ENCODE measurements around the gene PEG3.
A peak's percentile ranks its signal among the peaks of the same experiment; 100 is the strongest.

PEG3 gene

GRCh38 chr19:56838909-56839651 lies 1.4 kb downstream of the PEG3 start:
- peak; percentile 3 for DNase-seq (ENCODE audit: low read depth)

- DNase-seq (ENCODE audit: low read depth) = no peak
Observed at GRCh38 chr19:56838024-56838908, 2.3 kb downstream of the PEG3 start.

- DNase-seq (ENCODE audit: low read depth) = no peak
Observed at GRCh38 chr19:56837492-56838023, 3.0 kb downstream of the PEG3 start.

GRCh38 chr19:56837004-56837403 lies 3.5 kb downstream of the PEG3 start:
- no peak for DNase-seq (ENCODE audit: low read depth)

GRCh38 chr19:56836059-56836458 lies 4.5 kb downstream of the PEG3 start:
- no peak for DNase-seq (ENCODE audit: low read depth)

GRCh38 chr19:56835401-56835800 lies 5.1 kb downstream of the PEG3 start:
- DNase-seq (ENCODE audit: low read depth) = no peak

- no peak for DNase-seq (ENCODE audit: low read depth)
Observed at GRCh38 chr19:56834564-56835375, 5.8 kb downstream of the PEG3 start.

- DNase-seq (ENCODE audit: low read depth) = no peak
Observed at GRCh38 chr19:56832352-56832928, 8.1 kb downstream of the PEG3 start.

GRCh38 chr19:56831255-56831654 lies 9.3 kb downstream of the PEG3 start:
- DNase-seq (ENCODE audit: low read depth) = no peak

GRCh38 chr19:56829596-56829995 lies 10.9 kb downstream of the PEG3 start:
- DNase-seq (ENCODE audit: low read depth) = no peak

- DNase-seq (ENCODE audit: low read depth) = no peak
Observed at GRCh38 chr19:56827708-56828107, 12.8 kb downstream of the PEG3 start.

- no peak for DNase-seq (ENCODE audit: low read depth)
Observed at GRCh38 chr19:56823956-56824355, 16.6 kb downstream of the PEG3 start.

GRCh38 chr19:56823417-56823816 lies 17.1 kb downstream of the PEG3 start:
- DNase-seq (ENCODE audit: low read depth) = no peak

GRCh38 chr19:56822755-56823154 lies 17.8 kb downstream of the PEG3 start:
- no peak for DNase-seq (ENCODE audit: low read depth)

- no peak for DNase-seq (ENCODE audit: low read depth)
Observed at GRCh38 chr19:56821675-56822074, 18.9 kb downstream of the PEG3 start.

- DNase-seq (ENCODE audit: low read depth) = no peak
Observed at GRCh38 chr19:56821209-56821608, 19.3 kb downstream of the PEG3 start.

GRCh38 chr19:56819166-56819565 lies 21.4 kb downstream of the PEG3 start:
- no peak for DNase-seq (ENCODE audit: low read depth)

GRCh38 chr19:56814656-56815055 lies 25.9 kb downstream of the PEG3 start:
- DNase-seq (ENCODE audit: low read depth) = no peak

GRCh38 chr19:56813531-56813930 lies 27.0 kb downstream of the PEG3 start:
- DNase-seq (ENCODE audit: low read depth) = no peak

GRCh38 chr19:56811480-56811879 lies 29.0 kb downstream of the PEG3 start:
- DNase-seq (ENCODE audit: low read depth) = no peak

- no peak for DNase-seq (ENCODE audit: low read depth)
Observed at GRCh38 chr19:56810260-56810659, 30.3 kb downstream of the PEG3 start.
